PC-9 (cell line): ENCODE data around the gene ANKLE2.

Experiments used
- CTCF ChIP-seq: fragments of 200-600 bp; sonication (generic); conservative IDR thresholded peaks from 2 replicates; pipeline ENCODE4 v1.6.1; 2017; ENCODE audit warnings: mixed run types, antibody characterized with exemption, mild to moderate bottlenecking, moderate library complexity
- EZH2 ChIP-seq: fragments of 200-600 bp; sonication (generic); IDR thresholded peaks from 2 replicates; pipeline ENCODE4 v1.8.0; 2017; ENCODE audit warnings: antibody characterized with exemption, low read depth

- TF ChIP-seq CTCF: no peak
- TF ChIP-seq EZH2: no peak
Measured at GRCh38 chr12:132716356-132716755, 45.3 kb downstream of the ANKLE2 start.
